ENCODE measurements around the gene TTC33. TPM values are rescaled to one million over a fixed set of nuclear protein-coding genes. Genes with fewer than 3 reads are reported as not detected.
A peak's percentile ranks its signal among the peaks of the same experiment; 100 is the strongest.

TTC33 gene
- total and polyA plus RNA-seq, 7 donors, result 11.0 to 38.5 (median 25.3) TPM

- H3K36me3 ChIP-seq (ENCODE audit: insufficient read depth in 1 of 2, low read depth in 1 of 2), result no peaks in the 10 kb centered on the region
- no peak overlapping the region for H3K4me3 ChIP-seq
- no peaks in the 10 kb centered on the region for H3K4me1 ChIP-seq
- no peaks in the 10 kb centered on the region for H3K27me3 ChIP-seq (ENCODE audit: insufficient read depth in 3 of 3, low read length in 2 of 3)
- no peaks in the 10 kb centered on the region for H3K9me3 ChIP-seq
- no peak for ATAC-seq
- 76 to 90% (median 86%) methylated on average over 1 of the region's 1 CpG for WGBS, 3 donors
- intact Hi-C loops (cut with DNase I), result no loop called here
- DNase-seq, result no peak
- H3K27ac ChIP-seq, result no peak overlapping the region
- no peak for TF ChIP-seq CTCF (IDR thresholded peaks at IDR 0.05)
Observed at GRCh38 chr5:40619421-40619820, 136.3 kb downstream of the TTC33 start.

- DNase-seq, result no peak
Observed at GRCh38 chr5:40618926-40619325, 136.8 kb downstream of the TTC33 start.

GRCh38 chr5:40616781-40617180, 139.0 kb downstream of the TTC33 start:
- Histone ChIP-seq H3K4me1 (no peaks in the 10 kb centered on the region), H3K9me3 (no peaks in the 10 kb centered on the region), H3K4me3 (no peak overlapping the region), H3K36me3 (ENCODE audit: insufficient read depth in 1 of 2, low read depth in 1 of 2) (no peaks in the 10 kb centered on the region), H3K27me3 (ENCODE audit: insufficient read depth in 3 of 3, low read length in 2 of 3) (no peaks in the 10 kb centered on the region), H3K27ac (no peak overlapping the region)
- no peak for ATAC-seq
- intact Hi-C loops (cut with DNase I), result no loop called here
- WGBS, 3 donors, result 82 to 85% (median 85%) methylated on average over 5 of the region's 5 CpGs
- TF ChIP-seq CTCF (IDR thresholded peaks at IDR 0.05), result no peak
- no peak for DNase-seq

More at GRCh38 chr5:40618926-40619325, 136.8 kb downstream of the TTC33 start:
- intact Hi-C loops (cut with DNase I), result no loop called here
- no peak for TF ChIP-seq CTCF (IDR thresholded peaks at IDR 0.05)
- Histone ChIP-seq H3K9me3 (no peaks in the 10 kb centered on the region), H3K36me3 (ENCODE audit: insufficient read depth in 1 of 2, low read depth in 1 of 2) (no peaks in the 10 kb centered on the region), H3K4me1 (no peaks in the 10 kb centered on the region), H3K27me3 (ENCODE audit: insufficient read depth in 3 of 3, low read length in 2 of 3) (no peaks in the 10 kb centered on the region), H3K27ac (no peak overlapping the region), H3K4me3 (no peak overlapping the region)
- WGBS, 3 donors, result 41 to 43% (median 42%) methylated on average over 2 of the region's 2 CpGs
- ATAC-seq, result no peak

GRCh38 chr5:40615586-40616170, 140.1 kb downstream of the TTC33 start:
- no peak for ATAC-seq
- Histone ChIP-seq H3K36me3 (ENCODE audit: insufficient read depth in 1 of 2, low read depth in 1 of 2) (no peaks in the 10 kb centered on the region), H3K4me1 (no peaks in the 10 kb centered on the region), H3K27me3 (ENCODE audit: insufficient read depth in 3 of 3, low read length in 2 of 3) (no peaks in the 10 kb centered on the region), H3K9me3 (no peaks in the 10 kb centered on the region), H3K4me3 (no peak overlapping the region), H3K27ac (peak overlapping the region; percentile 27)
- DNase-seq, result no peak
- no peak for TF ChIP-seq CTCF (IDR thresholded peaks at IDR 0.05)
- 68 to 75% (median 71%) methylated on average over 4 of the region's 4 CpGs for WGBS, 3 donors
- intact Hi-C loops (cut with DNase I), result no loop called here

Measured in psoas muscle (tissue), 8 donors.